ENCODE data around the gene SMTNL2.
"Not testable (repeated sequence)": the region's sequence is repeated elsewhere in the genome, so short reads cannot be mapped to it uniquely, and the experiment has no call there.

Gene SMTNL2

DNA sequence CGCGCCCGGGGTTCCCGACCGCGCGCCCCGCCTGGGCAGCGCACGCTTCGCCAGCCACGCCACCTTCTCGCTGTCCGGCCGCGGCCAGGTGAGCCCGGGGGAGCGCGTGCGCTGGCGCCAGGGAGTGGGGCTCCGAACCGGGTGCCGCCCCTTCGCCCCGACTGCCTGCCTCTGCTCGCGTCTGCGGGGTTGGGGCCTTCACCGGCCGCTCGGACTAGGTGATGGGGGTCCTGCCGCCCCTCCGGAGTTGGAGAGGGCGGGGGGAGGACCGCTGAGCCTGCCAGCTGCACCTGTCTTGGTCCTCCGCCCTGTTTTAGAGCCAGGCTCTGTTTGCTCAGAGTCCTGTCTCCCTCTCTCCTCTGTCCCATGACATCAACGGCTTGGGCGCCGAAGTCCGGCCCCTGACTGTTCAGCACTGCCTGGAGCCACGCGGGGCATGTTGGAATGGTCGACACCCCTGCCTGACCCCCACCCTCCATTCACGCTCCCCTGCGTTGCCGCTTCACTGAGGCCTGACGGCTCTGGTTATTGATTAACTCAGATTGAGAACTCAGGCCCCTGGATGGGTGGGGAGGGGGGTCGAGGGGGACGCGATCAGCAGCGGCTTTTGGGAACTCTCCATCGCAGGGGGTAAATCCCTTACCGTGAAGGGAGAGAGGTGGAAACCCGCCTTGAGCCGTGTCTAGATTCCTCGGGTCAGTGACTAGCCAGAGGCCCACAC lies 748 bp downstream of the SMTNL2 start:
- DNase-seq (ENCODE audit: extremely low read depth in 1 of 2, low read depth in 1 of 2): no peak

DNA sequence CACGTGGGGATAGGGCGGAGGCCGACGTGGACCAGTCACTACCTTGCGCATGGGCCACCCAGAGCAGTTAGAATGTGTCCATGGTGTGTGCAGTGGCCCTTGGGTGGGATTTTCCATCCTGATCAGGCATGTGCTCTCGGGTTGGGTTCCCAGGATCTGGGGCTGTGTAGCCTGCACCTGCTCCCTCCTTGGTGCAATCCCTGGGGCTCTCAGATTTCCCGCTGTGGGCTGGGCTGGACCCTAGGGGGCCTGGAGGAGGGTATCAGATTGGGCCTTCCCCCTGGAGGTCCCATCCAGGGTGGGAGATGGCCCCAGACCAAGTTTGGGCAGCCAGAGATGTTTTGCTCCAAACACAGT lies 1.3 kb downstream of the SMTNL2 start:
- no peak for DNase-seq (ENCODE audit: extremely low read depth in 1 of 2, low read depth in 1 of 2)

DNA sequence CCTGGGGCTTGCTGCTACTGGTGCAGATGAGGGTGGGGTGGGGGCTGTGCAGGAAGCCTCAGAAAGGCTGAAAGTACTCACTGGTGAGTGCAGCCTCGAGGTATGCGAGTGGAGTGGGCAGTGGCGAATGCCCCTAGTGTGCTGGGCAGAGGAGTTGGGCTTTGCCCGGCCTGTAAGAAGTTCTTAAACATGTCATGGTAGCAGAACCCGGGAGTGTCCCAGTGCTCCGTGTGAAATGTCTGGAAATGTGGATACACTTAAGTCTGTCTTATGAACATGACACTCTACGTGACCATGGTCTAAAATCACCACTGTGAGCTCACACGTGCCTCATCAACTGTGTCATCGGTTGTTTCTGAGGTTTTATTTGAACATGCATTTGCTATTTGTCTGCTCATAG lies 1.7 kb downstream of the SMTNL2 start:
- DNase-seq (ENCODE audit: extremely low read depth in 1 of 2, low read depth in 1 of 2): no peak

DNA sequence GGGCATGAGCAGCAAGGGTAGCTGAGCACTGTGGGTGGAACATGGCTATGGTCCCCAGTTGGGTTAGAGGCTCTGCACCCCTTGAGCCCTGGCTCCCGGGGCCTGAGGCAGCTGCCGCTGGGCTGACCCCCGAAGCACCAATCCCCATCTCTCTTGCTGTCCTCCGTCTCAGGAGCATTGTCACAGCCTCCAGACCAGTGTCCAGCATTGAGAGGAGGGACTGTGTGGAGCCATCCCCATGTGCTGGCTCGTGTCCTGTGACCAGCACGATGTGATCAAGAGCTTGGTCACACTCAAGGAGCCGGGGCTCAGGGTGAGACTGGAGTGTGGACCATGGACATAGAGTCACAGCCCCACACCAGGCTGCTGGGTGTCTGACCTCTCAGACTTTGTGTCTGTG lies 2.9 kb downstream of the SMTNL2 start:
- no peak for DNase-seq (ENCODE audit: extremely low read depth in 1 of 2, low read depth in 1 of 2)

DNA sequence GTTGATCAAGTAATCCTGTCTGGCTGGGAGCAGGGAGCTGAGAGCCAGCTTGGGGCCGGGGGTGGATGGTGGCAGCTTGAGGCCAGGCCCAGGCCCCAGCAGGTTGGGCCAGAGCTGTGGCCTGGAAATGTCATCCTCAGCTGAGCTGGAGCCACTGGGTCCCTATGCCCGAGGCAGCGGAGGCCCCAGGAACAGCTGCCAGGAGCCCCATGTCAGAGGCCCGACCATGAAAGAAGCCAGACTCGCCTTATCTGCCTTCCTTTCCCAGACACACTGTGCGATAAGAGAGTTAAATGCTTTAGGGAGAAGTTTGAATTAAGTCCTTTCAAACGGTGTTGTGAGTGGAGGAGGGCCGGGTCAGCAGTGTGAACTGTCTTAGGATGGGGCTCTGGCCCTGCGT lies 3.5 kb downstream of the SMTNL2 start:
- DNase-seq (ENCODE audit: extremely low read depth in 1 of 2, low read depth in 1 of 2): no peak

DNA sequence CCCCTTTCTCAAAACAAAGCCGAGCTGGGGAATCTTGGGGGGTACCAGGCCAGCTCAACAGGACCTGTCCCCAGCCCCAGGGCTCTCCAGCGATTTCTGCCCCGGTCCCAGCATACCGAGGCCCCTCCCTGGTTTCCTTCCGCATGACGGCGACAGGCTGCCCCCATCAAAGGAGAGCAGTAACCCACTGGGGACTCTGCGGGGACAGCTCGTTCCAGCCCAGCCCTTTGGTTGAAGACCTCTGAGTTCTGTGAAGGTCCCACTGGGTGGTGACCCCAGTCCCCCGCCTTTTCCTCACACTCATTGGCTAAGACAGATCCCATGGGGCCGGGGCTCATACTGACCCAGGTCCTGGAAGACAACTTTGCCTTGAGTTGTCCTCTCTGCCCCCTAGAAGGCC lies 4.1 kb downstream of the SMTNL2 start:
- no peak for DNase-seq (ENCODE audit: extremely low read depth in 1 of 2, low read depth in 1 of 2)

DNA sequence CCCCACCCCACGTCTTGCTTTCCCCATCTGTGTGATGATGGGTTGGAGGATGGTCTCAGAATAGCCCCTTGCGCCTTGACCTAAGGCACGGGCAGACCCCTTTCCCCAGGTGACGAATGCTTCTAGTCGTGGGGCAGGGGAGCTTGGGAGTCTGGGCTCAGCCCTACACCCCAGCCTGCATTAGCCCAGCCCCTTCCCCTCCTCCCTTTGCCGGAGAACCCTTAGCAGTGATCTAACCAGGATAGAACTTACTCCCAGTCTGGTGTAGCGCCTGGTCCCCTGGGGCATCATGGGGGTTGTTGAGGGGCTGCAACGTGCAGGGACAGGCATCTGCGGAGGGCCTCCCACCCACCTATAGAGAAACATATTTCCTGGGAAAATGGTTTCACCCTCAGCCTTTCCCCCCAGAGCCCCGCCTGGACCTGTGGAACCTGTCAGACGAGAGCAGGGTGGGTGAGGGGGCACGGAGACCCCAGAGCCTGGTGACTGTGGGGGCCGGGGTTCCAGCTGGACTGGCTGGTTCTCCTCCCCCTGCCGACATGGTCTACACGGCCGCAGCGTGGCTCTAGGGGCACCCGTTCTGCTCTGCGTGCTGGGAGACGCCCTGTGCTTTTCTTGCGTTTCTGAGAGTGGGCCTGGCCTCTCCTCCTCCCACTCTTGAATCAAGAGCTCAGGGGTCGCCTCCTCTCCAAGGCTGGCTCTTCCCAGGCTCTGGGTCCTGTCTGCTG lies 4.7 kb downstream of the SMTNL2 start:
- DNase-seq (ENCODE audit: extremely low read depth in 1 of 2, low read depth in 1 of 2): no peak

DNA sequence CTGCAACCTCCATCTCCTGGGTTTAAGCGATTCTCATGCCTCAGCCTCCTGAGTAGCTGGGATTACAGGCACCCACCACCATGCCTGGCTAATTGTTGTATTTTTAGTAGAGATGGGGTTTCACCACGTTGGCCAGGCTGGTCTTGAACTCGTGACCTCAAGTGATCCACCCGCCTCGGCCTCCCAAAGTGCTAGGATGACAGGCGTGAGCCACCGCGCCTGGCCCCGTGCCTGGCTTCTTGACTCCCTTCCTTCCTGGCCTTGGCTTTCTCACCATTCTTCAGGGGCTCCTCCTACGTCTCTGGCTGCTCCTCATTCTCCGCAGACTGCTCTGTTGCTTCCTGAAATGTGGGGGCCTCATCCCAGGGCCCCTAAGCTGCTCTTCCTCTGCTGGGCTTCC lies 5.7 kb downstream of the SMTNL2 start:
- DNase-seq (ENCODE audit: extremely low read depth in 1 of 2, low read depth in 1 of 2): not testable (repeated sequence)

DNA sequence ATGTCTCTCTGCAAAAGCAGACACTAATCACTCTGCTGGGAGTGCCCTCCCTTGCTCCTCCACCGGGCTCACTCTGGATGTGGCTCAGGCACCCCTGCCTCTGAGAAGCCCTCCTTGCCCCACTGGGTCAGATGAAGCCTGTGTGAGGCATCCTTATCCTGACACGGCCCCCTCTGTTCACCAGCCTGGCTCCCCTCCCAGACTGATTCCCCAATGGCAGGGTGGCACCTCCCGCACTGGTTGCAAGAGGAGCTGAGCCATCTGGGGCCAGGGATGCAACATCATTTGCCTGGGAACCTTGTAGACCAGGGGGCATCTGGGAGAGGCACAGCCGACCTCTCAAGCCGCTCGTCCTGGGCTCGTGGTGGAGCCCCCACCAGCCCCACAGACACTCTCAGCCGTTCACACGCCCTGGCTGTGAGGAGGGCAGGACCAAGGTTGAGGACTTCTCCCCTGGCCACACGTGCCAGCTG lies 6.7 kb downstream of the SMTNL2 start:
- DNase-seq (ENCODE audit: extremely low read depth in 1 of 2, low read depth in 1 of 2): no peak

DNA sequence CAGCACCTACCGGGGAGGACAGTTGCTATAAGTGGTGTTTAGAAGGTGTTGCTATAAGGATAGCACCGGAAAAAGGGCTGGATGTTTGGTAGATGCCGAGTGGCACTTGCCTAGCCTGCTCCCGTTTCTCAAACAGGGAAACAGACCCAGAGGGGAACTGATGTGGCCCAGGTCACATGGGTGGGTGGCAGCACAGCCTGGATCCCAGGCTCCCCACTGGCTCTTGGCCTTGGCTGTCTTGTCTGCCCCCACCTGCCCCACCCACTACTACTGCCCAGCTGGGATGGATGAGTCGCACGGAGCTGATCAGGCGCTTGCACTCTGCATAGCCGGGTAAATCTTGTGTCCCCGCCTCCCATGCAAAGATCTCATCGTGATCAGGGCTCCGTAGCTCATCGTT lies 7.2 kb downstream of the SMTNL2 start:
- DNase-seq (ENCODE audit: extremely low read depth in 1 of 2, low read depth in 1 of 2): no peak

DNA sequence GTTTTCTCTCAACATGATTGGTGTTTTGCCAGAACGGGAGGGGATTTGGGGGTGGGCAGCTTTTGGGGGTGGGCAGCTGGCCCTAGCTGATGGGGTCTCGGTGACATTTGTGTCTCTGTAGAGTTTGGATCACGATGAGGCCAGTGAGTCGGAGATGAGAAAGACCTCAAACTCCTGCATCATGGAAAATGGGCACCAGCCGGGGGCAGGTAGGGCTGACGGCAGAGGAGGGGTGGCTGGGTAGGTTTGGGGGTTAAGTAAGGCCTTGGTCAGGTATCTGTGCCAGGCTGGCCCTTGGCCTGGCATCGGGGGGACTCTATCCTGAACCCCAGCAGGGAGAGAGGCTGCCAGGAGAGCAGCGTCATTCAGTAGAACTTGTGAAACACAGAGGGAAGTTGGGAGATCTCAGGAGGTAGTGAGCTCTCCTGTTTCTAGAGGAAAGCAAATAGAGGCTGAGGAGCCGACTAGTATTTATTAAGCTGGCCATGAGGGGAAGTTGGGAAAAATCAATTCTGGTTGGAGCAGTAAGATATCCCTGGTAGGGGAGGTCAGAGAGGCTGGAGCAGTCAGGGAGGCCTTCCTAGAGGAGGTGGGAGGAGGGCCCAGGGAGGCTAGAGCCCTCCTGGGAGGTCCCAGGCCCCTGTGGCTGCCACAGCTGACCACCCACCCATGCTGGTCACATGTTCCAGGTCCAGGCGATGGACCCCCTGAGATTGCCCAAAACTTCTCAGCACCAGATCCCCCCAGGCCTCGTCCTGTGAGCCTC lies 8.1 kb downstream of the SMTNL2 start:
- no peak for DNase-seq (ENCODE audit: extremely low read depth in 1 of 2, low read depth in 1 of 2)

DNA sequence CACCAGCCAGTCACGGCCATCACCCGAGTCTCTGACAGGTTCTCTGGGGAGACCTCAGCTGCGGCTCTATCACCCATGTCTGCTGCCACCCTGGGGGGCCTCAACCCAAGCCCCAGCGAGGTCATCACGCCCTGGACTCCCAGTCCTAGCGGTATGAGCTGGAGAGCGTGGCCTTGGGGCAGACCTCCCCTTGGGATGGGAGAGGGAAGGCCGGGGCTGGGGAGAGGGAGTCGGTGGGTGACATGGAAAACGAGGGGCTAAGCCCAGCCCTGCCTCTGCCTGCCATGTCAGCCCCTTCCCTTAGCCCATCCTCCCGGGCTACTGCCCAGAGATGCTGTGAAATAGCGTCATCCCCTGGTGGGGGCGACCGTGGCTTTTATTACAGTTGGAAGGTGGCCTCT lies 8.7 kb downstream of the SMTNL2 start:
- DNase-seq (ENCODE audit: extremely low read depth in 1 of 2, low read depth in 1 of 2): no peak

DNA sequence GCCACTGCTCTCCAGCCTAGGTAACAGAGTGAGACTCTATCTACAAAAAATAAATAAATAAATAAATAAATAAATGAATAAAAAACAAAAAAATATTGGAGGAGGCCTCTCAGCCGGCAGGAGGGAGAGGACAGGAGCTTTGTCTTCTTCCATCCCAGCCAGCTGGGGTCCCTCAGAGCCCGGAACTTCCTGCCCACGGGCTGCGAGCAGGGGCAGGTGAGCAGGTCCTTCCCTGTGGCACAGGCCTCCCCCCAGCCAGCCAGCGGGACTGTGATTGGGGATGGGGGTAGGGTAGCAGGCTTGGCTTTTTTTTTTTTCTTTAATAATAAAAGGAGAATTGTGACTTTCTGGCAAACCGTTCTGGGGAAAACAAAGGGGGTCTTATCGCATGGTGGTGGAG lies 10.1 kb downstream of the SMTNL2 start:
- DNase-seq (ENCODE audit: extremely low read depth in 1 of 2, low read depth in 1 of 2): no peak

DNA sequence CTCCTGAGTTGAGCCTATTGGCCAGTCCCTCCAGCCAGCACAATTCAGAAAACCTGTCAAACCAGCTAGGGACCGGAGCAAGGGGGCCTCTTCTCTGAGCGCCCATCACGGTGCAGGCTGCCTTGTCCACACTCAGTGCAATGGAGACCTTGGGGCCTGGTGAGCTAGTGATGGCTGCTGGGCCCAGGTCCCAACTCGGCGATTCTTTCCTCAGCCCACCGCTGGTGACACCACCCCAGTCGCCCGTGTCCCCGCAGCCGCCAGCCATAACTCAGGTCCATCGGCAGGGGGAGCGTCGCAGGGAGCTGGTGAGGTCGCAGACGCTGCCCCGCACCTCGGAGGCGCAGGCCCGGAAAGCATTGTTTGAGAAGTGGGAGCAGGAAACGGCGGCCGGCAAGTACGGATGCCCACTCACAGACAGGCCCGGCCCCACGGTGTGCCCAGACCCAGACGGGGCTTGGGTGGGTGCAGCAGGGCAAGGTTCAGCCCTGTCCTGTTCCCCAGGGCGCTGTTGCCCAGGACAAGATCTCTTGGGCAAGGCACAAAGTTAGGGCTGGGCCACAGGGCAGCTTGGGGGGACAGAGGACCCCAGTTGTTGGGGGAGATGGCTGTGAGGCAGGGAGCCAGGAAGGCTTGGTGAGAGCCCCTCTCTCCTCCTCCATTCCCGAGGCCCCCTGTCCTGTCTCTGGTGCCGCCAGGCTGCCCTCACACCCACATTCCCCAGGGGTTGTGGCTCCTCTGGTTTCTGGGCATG lies 10.8 kb downstream of the SMTNL2 start:
- peak in 1 of 2 donors; percentile 11 for DNase-seq (ENCODE audit: extremely low read depth in 1 of 2, low read depth in 1 of 2)

DNA sequence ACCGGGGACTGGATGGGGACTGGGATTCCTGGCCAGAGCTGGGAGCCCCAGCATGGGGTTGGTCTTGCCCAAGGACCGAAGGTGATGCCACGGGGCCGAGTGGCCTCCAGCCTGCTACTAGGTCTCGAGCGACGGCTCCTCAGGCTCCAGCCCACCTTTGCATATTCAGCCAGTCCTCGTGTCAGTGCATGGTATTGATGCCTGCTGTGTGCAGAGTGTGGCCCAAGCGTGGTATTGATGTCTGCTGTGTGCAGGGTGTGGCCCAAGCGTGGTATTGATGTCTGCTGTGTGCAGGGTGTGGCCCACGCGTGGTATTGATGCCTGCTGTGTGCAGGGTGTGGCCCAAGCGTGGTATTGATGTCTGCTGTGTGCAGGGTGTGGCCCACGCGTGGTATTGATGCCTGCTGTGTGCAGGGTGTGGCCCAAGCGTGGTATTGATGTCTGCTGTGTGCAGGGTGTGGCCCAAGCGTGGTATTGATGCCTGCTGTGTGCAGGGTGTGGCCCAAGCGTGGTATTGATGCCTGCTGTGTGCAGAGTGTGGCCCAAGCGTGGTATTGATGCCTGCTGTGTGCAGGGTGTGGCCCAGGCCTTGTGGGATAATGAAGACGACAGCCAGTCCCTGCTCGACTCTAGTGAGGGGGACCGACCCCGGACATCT lies 11.5 kb downstream of the SMTNL2 start:
- not testable (repeated sequence) for DNase-seq (ENCODE audit: extremely low read depth in 1 of 2, low read depth in 1 of 2)

DNA sequence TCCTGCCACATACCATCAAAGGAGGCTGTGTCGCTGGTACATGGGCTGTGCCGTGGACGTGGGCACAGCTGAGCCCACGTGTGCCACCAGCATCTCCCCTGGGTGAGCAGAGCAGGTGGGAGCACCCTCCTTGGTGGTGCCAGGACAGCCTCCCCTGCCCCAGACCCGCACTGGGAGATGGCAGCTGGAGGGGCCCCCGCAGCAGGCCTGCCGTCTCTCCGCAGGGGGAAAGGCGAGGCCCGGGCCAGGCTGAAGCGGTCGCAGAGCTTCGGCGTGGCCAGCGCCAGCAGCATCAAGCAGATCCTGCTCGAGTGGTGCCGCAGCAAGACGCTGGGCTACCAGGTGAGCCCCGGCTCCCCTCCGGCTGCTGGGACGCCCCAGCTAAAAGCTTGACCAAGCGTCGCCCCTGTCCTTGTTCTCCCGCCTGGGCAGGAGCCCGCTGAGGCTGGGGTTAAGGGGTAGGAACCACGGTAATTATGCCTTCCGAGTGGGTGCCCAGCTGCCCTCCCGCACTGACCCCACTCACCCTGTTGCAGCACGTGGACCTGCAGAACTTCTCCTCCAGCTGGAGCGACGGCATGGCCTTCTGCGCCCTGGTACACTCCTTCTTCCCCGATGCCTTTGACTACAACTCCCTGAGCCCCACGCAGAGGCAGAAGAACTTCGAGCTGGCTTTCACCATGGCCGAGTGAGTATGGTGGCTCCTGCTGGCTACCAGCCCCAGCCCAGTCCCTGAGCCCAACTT lies 12.5 kb downstream of the SMTNL2 start:
- DNase-seq (ENCODE audit: extremely low read depth in 1 of 2, low read depth in 1 of 2): no peak

DNA sequence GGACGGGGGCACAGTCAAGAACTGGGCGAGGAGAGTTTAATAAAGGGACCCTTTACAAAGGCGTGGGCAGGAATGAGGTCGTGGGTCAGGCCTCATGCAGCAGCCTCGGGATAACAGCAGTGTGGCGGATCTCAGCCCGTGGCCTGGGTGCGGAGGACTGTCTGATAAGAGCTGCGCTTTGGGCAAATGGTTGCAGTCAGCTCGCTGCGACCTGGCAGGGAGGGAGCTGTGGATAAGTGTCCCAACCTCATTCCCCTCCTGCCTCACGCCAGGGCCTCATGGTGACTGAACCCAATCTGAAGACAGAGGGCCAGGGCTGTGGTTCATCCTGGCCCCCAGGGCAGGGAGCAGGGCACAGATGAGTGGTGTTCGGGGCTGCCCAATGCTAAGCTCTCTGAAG lies 13.6 kb downstream of the SMTNL2 start:
- DNase-seq (ENCODE audit: extremely low read depth in 1 of 2, low read depth in 1 of 2): no peak

DNA sequence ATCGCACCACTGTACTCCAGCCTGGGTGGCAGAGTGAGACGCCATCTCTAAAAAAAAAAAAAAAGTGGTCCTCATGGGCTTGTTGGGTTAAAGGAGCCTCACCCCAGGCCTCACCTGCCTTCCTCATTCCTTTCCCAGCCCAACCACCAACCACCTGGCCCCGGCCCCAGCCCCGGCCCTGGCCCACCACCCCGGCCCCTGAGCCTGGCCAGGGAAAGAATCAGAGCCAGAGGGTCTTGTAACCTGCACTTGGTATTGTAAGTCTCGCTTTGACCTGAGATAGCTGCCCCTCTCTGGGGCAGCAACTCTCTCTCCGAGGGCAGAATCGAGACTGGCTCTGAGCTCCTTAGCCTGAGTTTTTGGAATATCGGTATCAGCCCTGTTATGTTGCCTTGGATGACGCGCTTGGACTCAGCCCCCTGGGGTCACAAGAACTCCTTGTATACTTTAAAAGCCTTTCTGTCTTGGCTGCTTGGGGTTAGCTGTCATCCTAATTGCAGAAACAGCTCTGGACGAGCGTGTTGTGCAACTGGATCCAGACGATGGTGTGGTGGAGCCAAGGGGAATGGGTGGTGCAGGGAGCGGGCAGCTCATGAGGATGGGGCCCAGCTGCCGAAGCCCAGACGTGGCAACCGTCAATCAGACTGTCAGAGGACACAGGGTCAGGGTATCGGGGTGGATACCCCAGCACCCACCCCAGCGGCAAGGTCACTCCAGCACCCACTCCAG lies 14.6 kb downstream of the SMTNL2 start:
- DNase-seq (ENCODE audit: extremely low read depth in 1 of 2, low read depth in 1 of 2): no peak

Data from activated CD8-positive, alpha-beta memory T cell treated with anti-CD3 and anti-CD28 coated beads for 1 hour (primary cell).